Endothelial cell of umbilical vein (primary cell): ENCODE results near the gene MBOAT1.

Experiments used
- POLR2AphosphoS5 ChIP-seq: IDR thresholded peaks from 2 replicates; pipeline ENCODE4 v1.6.1; 2012; ENCODE audit warnings: low read depth, mild to moderate bottlenecking, control low read depth, low read length, moderate library complexity; ENCODE audit not compliant: insufficient read depth
- TF ChIP-seq, protein P1 (sequence below), 2 donors: IDR thresholded peaks; 1 replicate in 1 of 2; 2 replicates in 1 of 2; pipeline ENCODE4 v1.5.1; 2011; ENCODE audit warnings: low read length in 2 of 2, mild to moderate bottlenecking in 2 of 2, moderate library complexity in 2 of 2, control low read depth in 1 of 2, inconsistent platforms in 1 of 2, low read depth in 1 of 2; ENCODE audit not compliant: insufficient read depth in 1 of 2; ENCODE audit errors: extremely low read depth in 1 of 2

DNA sequence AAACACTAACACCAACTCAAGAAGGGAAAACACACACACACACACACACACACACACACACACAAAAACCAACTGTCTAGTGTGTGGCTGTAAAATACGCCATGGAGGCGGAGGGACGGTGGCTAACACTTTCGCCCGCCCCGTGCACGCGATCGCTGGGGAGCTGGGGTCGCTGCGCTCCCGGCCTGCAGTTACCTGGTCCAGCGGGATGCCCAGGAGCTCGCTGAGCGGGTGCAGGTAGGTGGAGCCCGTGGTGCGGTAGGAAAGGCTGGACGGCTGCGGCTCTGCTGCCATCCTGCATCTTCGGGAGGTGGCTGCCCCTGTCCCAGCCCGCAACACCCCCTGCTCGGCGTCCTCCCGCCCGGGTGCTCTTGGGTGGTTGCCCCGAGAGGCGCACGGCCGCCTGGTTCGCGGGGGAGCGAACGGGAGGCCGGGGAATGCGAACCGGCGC is 303 bp downstream of the MBOAT1 start:
- TF ChIP-seq POLR2AphosphoS5 = no peak
- TF ChIP-seq, protein P1, sequence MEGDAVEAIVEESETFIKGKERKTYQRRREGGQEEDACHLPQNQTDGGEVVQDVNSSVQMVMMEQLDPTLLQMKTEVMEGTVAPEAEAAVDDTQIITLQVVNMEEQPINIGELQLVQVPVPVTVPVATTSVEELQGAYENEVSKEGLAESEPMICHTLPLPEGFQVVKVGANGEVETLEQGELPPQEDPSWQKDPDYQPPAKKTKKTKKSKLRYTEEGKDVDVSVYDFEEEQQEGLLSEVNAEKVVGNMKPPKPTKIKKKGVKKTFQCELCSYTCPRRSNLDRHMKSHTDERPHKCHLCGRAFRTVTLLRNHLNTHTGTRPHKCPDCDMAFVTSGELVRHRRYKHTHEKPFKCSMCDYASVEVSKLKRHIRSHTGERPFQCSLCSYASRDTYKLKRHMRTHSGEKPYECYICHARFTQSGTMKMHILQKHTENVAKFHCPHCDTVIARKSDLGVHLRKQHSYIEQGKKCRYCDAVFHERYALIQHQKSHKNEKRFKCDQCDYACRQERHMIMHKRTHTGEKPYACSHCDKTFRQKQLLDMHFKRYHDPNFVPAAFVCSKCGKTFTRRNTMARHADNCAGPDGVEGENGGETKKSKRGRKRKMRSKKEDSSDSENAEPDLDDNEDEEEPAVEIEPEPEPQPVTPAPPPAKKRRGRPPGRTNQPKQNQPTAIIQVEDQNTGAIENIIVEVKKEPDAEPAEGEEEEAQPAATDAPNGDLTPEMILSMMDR (IDR thresholded peaks at IDR 0.05; ENCODE audit: extremely low read depth in 1 of 2, insufficient read depth in 1 of 2, low read depth in 1 of 2, low read length in 2 of 2) = no peak
